MM.1S (cell line): ENCODE results near the gene PFN3.

Experiments
- DNase-seq: peaks from one replicate; pipeline ENCODE4 v3.0.0-alpha.2; 2015
- H2AFZ ChIP-seq: fragments of 300-600 bp; sonication (generic); 2 replicates; pipeline ENCODE4 v1.6.0; 2016; ENCODE audit warnings: antibody characterized with exemption, low read length
- H3F3A ChIP-seq: fragments of 300-600 bp; sonication (generic); 2 replicates; pipeline ENCODE4 v1.6.1; 2016; ENCODE audit warnings: mild to moderate bottlenecking, antibody characterized with exemption, low read length, moderate library complexity, mixed read lengths; ENCODE audit not compliant: insufficient read depth
- H3K27ac ChIP-seq: fragments of 300-600 bp; sonication (generic); 2 replicates; pipeline ENCODE4 v1.5.1; 2016; ENCODE audit warnings: mild to moderate bottlenecking, low read length
- H3K27me3 ChIP-seq: fragments of 300-600 bp; sonication (generic); replicated peaks from 2 replicates; pipeline ENCODE4 v1.6.0; 2016; ENCODE audit warnings: low read length; ENCODE audit not compliant: insufficient read depth
- H3K36me3 ChIP-seq: fragments of 300-600 bp; sonication (generic); replicated peaks from 2 replicates; pipeline ENCODE4 v1.6.1; 2016; ENCODE audit warnings: mild to moderate bottlenecking, low read length, mixed read lengths; ENCODE audit not compliant: insufficient read depth
- H3K4me1 ChIP-seq: fragments of 300-600 bp; sonication (generic); 2 replicates; pipeline ENCODE4 v1.6.1; 2016; ENCODE audit warnings: low read length, mixed read lengths
- H3K4me2 ChIP-seq: fragments of 300-600 bp; sonication (generic); 2 replicates; pipeline ENCODE4 v1.6.0; 2016; ENCODE audit warnings: low read depth, low read length
- H3K4me3 ChIP-seq: fragments of 300-600 bp; sonication (generic); 2 replicates; pipeline ENCODE4 v1.5.1; 2016; ENCODE audit warnings: low read length, mixed read lengths
- H3K79me2 ChIP-seq: fragments of 300-600 bp; sonication (generic); 2 replicates; pipeline ENCODE4 v1.6.1; 2016; ENCODE audit warnings: mixed run types, low read length, mixed read lengths
- H3K9ac ChIP-seq: fragments of 300-600 bp; sonication (generic); 2 replicates; pipeline ENCODE4 v1.6.1; 2016; ENCODE audit warnings: low read length, mixed read lengths
- H3K9me2 ChIP-seq: fragments of 300-600 bp; sonication (generic); replicated peaks from 2 replicates; pipeline ENCODE4 v1.6.1; 2016; ENCODE audit warnings: mild to moderate bottlenecking, low read length, mixed read lengths; ENCODE audit not compliant: insufficient read depth
- H3K9me3 ChIP-seq: fragments of 300-600 bp; sonication (generic); replicated peaks from 2 replicates; pipeline ENCODE4 v1.6.1; 2016; ENCODE audit warnings: mild to moderate bottlenecking, low read length, mixed read lengths; ENCODE audit not compliant: insufficient read depth
- H4K20me1 ChIP-seq: fragments of 300-600 bp; sonication (generic); 2 replicates; pipeline ENCODE4 v1.6.1; 2016; ENCODE audit warnings: mild to moderate bottlenecking, low read length, moderate library complexity, mixed read lengths; ENCODE audit not compliant: insufficient read depth
- CTCF ChIP-seq: fragments of 300-600 bp; sonication (generic); IDR thresholded peaks from 2 replicates; pipeline ENCODE4 v1.5.1; 2016; ENCODE audit warnings: antibody characterized with exemption, low read length, mixed read lengths
- EZH2 ChIP-seq: fragments of 300-600 bp; sonication (generic); optimal IDR thresholded peaks from 2 replicates; pipeline ENCODE3; 2017; ENCODE audit warnings: low read depth, mild to moderate bottlenecking, antibody characterized with exemption, low read length, mixed read lengths
- EZH2phosphoT487 ChIP-seq: fragments of 300-600 bp; sonication (generic); IDR thresholded peaks from 2 replicates; pipeline ENCODE4 v1.6.1; 2018; ENCODE audit warnings: antibody characterized with exemption, low read length

PFN3 gene

GRCh38 chr5:177374211-177374610 is 26.2 kb downstream of the PFN3 start:
- Histone ChIP-seq H3K4me3 (no peak overlapping the region), H4K20me1 (no peaks in the 10 kb centered on the region), H3K4me1 (peaks cover 31% of the 10 kb centered on the region), H3F3A (peaks cover 16% of the 10 kb centered on the region), H3K27me3 (no peaks in the 10 kb centered on the region), H3K9me2 (no peaks in the 10 kb centered on the region), H3K4me2 (no peak overlapping the region), H2AFZ (no peak overlapping the region), H3K27ac (no peak overlapping the region), H3K36me3 (no peaks in the 10 kb centered on the region), H3K79me2 (no peaks in the 10 kb centered on the region), H3K9me3 (no peaks in the 10 kb centered on the region), H3K9ac (no peak overlapping the region)
- TF ChIP-seq EZH2phosphoT487 (no peak), CTCF (no peak), EZH2 (no peak)
- DNase-seq = no peak

GRCh38 chr5:177373806-177374205 is 26.7 kb downstream of the PFN3 start:
- no peak overlapping the region for H3K4me2 ChIP-seq
- TF ChIP-seq EZH2phosphoT487 (no peak), EZH2 (no peak), CTCF (no peak)
- no peaks in the 10 kb centered on the region for H4K20me1 ChIP-seq
- no peaks in the 10 kb centered on the region for H3K79me2 ChIP-seq
- H3K4me3 ChIP-seq = no peak overlapping the region
- H3K9me3 ChIP-seq = no peaks in the 10 kb centered on the region
- no peak overlapping the region for H3K27ac ChIP-seq
- H3K36me3 ChIP-seq = no peaks in the 10 kb centered on the region
- H3K27me3 ChIP-seq = no peaks in the 10 kb centered on the region
- H3K4me1 ChIP-seq = peaks cover 35% of the 10 kb centered on the region
- H3F3A ChIP-seq = peaks cover 18% of the 10 kb centered on the region
- no peak for DNase-seq
- no peaks in the 10 kb centered on the region for H3K9me2 ChIP-seq
- no peak overlapping the region for H3K9ac ChIP-seq
- H2AFZ ChIP-seq = no peak overlapping the region

- no peaks in the 10 kb centered on the region for H3K9me2 ChIP-seq
- H3K4me2 ChIP-seq = peak overlapping the region; percentile 80; the same call in 1 of the 2 replicates
- H3K4me1 ChIP-seq = peaks cover 35% of the 10 kb centered on the region
- no peaks in the 10 kb centered on the region for H3K27me3 ChIP-seq
- H3K79me2 ChIP-seq = no peaks in the 10 kb centered on the region
- H3K27ac ChIP-seq = no peak overlapping the region
- peaks cover 18% of the 10 kb centered on the region for H3F3A ChIP-seq
- DNase-seq = no peak
- H4K20me1 ChIP-seq = no peaks in the 10 kb centered on the region
- no peak overlapping the region for H3K4me3 ChIP-seq
- no peak overlapping the region for H3K9ac ChIP-seq
- TF ChIP-seq EZH2 (no peak), CTCF (no peak), EZH2phosphoT487 (no peak)
- no peaks in the 10 kb centered on the region for H3K9me3 ChIP-seq
- no peaks in the 10 kb centered on the region for H3K36me3 ChIP-seq
- H2AFZ ChIP-seq = no peak overlapping the region
Measured at GRCh38 chr5:177372910-177373309, 27.6 kb downstream of the PFN3 start.
